ENCODE results near the gene TRIM45.

TRIM45 gene

DNA sequence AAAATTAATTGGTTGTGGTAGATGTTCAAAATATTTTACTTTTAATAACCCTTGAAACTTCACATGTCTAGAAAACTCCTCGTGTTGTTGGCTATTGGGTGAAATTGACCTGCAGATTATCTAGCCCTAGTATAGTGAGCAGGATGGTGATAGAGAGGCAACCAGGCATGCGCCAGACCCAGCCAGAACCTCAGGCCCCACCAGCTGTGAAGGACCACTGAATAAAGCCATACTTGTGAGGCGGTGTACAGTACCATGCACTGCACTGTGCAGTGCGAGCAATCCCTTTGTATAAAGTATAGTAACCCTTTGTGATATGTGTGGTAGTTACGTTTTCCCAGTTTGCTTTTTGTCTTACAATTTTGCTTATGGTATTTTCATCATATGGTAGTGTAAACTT, 53.0 kb downstream of the TRIM45 start:
- no peak overlapping the region for H3K27ac ChIP-seq
- TF ChIP-seq, protein P1, sequence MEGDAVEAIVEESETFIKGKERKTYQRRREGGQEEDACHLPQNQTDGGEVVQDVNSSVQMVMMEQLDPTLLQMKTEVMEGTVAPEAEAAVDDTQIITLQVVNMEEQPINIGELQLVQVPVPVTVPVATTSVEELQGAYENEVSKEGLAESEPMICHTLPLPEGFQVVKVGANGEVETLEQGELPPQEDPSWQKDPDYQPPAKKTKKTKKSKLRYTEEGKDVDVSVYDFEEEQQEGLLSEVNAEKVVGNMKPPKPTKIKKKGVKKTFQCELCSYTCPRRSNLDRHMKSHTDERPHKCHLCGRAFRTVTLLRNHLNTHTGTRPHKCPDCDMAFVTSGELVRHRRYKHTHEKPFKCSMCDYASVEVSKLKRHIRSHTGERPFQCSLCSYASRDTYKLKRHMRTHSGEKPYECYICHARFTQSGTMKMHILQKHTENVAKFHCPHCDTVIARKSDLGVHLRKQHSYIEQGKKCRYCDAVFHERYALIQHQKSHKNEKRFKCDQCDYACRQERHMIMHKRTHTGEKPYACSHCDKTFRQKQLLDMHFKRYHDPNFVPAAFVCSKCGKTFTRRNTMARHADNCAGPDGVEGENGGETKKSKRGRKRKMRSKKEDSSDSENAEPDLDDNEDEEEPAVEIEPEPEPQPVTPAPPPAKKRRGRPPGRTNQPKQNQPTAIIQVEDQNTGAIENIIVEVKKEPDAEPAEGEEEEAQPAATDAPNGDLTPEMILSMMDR (conservative IDR thresholded peaks at IDR 0.05), result no peak

DNA sequence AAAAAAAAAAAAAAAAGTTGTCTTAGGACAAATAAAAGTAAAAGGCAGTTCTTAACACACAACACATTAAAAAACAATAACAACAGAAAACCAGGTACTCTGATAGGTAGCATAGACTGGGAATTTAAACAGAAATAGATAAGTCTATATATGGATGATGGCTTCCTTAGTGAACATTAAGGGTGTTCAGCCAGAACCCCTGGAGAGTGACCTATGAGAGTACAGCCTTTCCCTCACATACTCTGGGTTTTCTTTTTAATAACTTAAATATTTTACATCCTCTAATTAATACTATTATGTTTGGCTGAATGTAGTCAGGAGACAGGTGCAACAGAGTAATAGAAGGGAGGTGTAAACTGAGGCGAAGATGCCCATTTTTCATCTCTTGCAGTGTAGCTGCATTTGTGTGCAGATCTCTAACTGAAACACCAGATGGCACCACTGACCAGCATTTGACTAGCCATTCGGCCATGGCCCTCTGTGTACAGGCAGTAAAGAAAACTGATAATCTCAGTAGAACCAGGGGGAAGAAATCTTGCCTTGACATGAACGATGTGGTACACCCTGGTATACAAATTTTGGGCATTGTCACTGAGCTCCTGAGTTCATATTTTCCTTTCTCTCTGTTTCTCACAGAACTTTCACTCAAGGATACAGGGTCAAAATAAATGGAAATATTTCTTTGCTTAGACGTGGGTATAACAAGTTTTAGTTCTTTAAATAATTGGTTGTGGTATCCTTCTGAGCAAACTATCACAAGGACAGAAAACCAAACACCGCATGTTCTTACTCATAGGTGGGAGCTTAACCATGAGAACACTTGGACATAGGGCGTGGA, 53.8 kb downstream of the TRIM45 start:
- TF ChIP-seq, protein P1 (conservative IDR thresholded peaks at IDR 0.05), result peak; percentile 84
- no peak for TF ChIP-seq ZFX (IDR thresholded peaks at IDR 0.05)
- H3K27ac ChIP-seq, result no peak overlapping the region

DNA sequence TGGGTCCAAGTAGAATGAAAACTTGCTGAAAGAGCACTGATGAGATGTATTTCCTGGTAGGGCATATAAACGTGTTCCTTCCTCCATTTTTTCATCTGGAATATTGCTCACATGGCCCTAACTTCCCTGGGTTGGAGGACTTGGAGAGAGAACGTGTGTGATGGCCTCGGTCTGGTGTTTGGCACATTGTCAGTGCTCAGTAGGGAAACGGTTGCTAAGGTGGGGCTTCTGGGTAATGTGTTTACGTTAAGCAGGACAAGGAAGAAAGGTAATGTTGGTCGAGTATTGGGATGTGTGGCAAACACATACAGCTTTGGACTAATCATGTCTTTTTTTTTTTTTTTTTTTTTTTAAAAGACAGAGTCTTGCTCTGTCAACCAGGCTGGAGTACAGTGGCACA, 55.2 kb downstream of the TRIM45 start:
- no peak overlapping the region for H3K27ac ChIP-seq
- TF ChIP-seq ZFX (IDR thresholded peaks at IDR 0.05), result no peak
- TF ChIP-seq, protein P1 (conservative IDR thresholded peaks at IDR 0.05), result no peak

DNA sequence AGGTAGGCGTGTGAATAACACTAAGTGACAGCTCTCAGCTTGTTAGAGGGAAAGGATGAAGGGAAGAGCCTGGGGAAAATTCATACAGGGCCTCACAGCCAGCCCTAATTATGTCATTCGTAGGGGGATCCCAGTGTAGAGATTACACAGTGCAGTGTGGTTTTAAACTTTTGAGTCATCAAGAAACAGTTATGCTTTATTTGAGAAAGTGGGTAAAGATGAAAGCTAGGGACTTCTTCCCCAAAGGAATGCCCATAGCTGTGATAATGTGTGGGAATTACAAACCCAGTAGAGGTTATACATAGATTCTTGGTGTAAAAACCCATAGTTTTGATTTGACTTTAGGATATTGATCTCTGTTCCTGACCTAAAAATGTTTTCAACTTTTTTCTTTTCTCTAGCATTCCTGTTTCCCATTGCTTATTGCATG, 59.5 kb downstream of the TRIM45 start:
- TF ChIP-seq, protein P1 (conservative IDR thresholded peaks at IDR 0.05), result no peak
- no peak for TF ChIP-seq ZFX (IDR thresholded peaks at IDR 0.05)
- H3K27ac ChIP-seq, result no peak overlapping the region

Measured in C4-2B (cell line).